Panc1 (cell line): Measurements from ENCODE around the gene ECT2L.

Experiments used
- POLR2AphosphoS5 ChIP-seq: IDR thresholded peaks from 2 replicates; pipeline ENCODE4 v1.6.1; 2012; ENCODE audit warnings: mild to moderate bottlenecking, low read depth, low read length, moderate library complexity
- TF ChIP-seq, protein P1 (sequence below): fragments of 450-650 bp; IDR thresholded peaks from 2 replicates; pipeline ENCODE4 v1.5.1; 2017; ENCODE audit warnings: mild to moderate bottlenecking
- TF ChIP-seq, protein P2 (sequence below), 2 experiments: IDR thresholded peaks; 2 replicates each; pipeline ENCODE4 v1.6.1; 2011 to 2012; ENCODE audit warnings: low read depth in 2 of 2, control low read depth in 1 of 2, low read length in 1 of 2, mild to moderate bottlenecking in 1 of 2, moderate library complexity in 1 of 2; ENCODE audit not compliant: insufficient read depth in 1 of 2

DNA sequence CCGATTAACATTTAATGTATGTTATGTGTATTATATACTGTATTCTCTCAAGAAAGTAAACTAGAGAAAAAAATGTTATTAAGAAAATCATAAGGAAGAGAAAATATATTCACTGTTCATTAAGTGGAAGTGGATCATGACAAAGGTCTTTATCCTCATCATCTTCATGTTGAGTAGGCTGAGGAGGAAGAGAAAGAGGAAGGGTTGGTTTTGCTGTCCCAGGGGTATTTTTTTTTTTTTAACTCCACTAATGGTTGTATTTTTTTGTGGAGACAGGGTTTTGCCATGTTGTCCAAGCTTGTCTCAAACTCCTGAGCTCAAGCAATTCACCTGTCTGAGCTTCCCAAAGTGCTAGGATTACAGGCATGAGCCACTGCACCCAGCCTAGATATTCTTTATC, 11.0 kb downstream of the ECT2L start:
- TF ChIP-seq, protein P1, sequence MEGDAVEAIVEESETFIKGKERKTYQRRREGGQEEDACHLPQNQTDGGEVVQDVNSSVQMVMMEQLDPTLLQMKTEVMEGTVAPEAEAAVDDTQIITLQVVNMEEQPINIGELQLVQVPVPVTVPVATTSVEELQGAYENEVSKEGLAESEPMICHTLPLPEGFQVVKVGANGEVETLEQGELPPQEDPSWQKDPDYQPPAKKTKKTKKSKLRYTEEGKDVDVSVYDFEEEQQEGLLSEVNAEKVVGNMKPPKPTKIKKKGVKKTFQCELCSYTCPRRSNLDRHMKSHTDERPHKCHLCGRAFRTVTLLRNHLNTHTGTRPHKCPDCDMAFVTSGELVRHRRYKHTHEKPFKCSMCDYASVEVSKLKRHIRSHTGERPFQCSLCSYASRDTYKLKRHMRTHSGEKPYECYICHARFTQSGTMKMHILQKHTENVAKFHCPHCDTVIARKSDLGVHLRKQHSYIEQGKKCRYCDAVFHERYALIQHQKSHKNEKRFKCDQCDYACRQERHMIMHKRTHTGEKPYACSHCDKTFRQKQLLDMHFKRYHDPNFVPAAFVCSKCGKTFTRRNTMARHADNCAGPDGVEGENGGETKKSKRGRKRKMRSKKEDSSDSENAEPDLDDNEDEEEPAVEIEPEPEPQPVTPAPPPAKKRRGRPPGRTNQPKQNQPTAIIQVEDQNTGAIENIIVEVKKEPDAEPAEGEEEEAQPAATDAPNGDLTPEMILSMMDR, result no peak
- TF ChIP-seq, protein P2, sequence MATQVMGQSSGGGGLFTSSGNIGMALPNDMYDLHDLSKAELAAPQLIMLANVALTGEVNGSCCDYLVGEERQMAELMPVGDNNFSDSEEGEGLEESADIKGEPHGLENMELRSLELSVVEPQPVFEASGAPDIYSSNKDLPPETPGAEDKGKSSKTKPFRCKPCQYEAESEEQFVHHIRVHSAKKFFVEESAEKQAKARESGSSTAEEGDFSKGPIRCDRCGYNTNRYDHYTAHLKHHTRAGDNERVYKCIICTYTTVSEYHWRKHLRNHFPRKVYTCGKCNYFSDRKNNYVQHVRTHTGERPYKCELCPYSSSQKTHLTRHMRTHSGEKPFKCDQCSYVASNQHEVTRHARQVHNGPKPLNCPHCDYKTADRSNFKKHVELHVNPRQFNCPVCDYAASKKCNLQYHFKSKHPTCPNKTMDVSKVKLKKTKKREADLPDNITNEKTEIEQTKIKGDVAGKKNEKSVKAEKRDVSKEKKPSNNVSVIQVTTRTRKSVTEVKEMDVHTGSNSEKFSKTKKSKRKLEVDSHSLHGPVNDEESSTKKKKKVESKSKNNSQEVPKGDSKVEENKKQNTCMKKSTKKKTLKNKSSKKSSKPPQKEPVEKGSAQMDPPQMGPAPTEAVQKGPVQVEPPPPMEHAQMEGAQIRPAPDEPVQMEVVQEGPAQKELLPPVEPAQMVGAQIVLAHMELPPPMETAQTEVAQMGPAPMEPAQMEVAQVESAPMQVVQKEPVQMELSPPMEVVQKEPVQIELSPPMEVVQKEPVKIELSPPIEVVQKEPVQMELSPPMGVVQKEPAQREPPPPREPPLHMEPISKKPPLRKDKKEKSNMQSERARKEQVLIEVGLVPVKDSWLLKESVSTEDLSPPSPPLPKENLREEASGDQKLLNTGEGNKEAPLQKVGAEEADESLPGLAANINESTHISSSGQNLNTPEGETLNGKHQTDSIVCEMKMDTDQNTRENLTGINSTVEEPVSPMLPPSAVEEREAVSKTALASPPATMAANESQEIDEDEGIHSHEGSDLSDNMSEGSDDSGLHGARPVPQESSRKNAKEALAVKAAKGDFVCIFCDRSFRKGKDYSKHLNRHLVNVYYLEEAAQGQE (IDR thresholded peaks at IDR 0.05; ENCODE audit: insufficient read depth in 1 of 2, low read depth in 2 of 2, low read length in 1 of 2), result no peak
- no peak for TF ChIP-seq POLR2AphosphoS5
